ENCODE data around the gene CENATAC. TPM values are rescaled to one million over a fixed set of nuclear protein-coding genes. Genes with fewer than 3 reads are reported as not detected.

Gene CENATAC
- total RNA-seq, 2 experiments from 2014 or later, result 121 to 122 TPM

DNA sequence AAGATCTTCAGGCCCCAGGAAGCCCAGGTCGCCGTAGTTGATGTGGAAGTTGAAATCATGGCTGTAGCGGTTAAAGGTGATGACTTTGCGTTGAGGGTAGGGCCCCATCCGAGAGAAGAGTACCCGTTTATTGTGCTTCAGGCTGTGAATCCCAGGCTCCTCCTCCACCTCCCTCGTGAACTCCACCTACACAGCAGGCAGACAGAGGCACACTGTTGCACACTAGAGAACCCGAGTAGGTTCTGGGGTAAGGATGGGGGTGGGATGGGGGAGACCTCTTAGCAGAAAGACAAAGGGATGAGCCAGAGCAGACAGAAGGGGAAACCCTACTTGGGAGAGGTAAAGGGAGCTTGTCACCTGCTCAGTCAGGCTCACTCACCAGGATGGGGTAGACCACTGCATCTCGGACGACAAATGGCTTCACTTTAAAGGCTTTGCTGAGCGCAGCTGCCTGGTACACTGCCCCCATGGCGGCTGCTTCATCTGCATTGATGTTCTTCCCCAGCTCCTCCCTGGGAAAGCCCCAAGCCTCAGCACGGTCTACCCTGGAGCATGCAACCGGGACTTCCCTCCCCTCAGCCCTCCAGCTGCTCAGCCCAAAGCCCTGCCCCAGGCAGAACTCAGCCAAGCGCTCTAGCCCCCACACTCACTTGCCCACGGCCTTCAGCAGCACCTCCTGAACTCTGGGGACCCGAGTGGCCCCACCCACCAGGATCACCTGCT, 53.7 kb downstream of the CENATAC start:
- ChIA-PET POLR2A (interaction anchor here (1.5 to 1.6 kb wide), 2 partner anchors 33 to 51 kb away, joined by 3 to 5 read pairs; partner anchors contain the start of gene TRAPPC4), CTCF (no interaction called here)
- no peak overlapping the region for H3K4me3 Mint-ChIP-seq
- no peaks in the 10 kb centered on the region for H3K27me3 Mint-ChIP-seq
- Histone ChIP-seq H3K36me3 (ENCODE audit: insufficient read depth, low read length) (peaks cover 90% of the 10 kb centered on the region), H3K27ac (ENCODE audit: low read depth in 1 of 2, low read length in 2 of 2) (no peak overlapping the region), H3K27me3 (ENCODE audit: control insufficient read depth in 1 of 2, insufficient read depth in 2 of 2, low read length in 2 of 2) (no peaks in the 10 kb centered on the region), H3K4me1 (ENCODE audit: insufficient read depth, low read length) (peaks cover 32% of the 10 kb centered on the region), H3K9me3 (ENCODE audit: control insufficient read depth in 1 of 2, insufficient read depth in 1 of 2, low read length in 2 of 2) (no peaks in the 10 kb centered on the region), H3K4me3 (ENCODE audit: low read length) (no peak overlapping the region)
- H3K9me3 Mint-ChIP-seq, result no peaks in the 10 kb centered on the region
- TF ChIP-seq, protein P1, sequence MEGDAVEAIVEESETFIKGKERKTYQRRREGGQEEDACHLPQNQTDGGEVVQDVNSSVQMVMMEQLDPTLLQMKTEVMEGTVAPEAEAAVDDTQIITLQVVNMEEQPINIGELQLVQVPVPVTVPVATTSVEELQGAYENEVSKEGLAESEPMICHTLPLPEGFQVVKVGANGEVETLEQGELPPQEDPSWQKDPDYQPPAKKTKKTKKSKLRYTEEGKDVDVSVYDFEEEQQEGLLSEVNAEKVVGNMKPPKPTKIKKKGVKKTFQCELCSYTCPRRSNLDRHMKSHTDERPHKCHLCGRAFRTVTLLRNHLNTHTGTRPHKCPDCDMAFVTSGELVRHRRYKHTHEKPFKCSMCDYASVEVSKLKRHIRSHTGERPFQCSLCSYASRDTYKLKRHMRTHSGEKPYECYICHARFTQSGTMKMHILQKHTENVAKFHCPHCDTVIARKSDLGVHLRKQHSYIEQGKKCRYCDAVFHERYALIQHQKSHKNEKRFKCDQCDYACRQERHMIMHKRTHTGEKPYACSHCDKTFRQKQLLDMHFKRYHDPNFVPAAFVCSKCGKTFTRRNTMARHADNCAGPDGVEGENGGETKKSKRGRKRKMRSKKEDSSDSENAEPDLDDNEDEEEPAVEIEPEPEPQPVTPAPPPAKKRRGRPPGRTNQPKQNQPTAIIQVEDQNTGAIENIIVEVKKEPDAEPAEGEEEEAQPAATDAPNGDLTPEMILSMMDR (IDR thresholded peaks at IDR 0.05), result no peak
- peaks cover 94% of the 10 kb centered on the region for H3K36me3 Mint-ChIP-seq (ENCODE audit: low read depth)
- DNase-seq, result peak in 2 of 14 experiments; percentile 68 to 76
- intact Hi-C loops (cut with DNase I, micrococcal nuclease), result loop anchor here in 1 of 2 experiments (5.0 kb wide), 1 partner anchor 184 kb away; no protein-coding TSS in a partner anchor
- H3K27ac Mint-ChIP-seq, result peak overlapping the region; percentile 27
- ATAC-seq (ENCODE audit: poor library complexity), result peak; percentile 20
- peaks cover 23% of the 10 kb centered on the region for H3K4me1 Mint-ChIP-seq (ENCODE audit: low read depth)

DNA sequence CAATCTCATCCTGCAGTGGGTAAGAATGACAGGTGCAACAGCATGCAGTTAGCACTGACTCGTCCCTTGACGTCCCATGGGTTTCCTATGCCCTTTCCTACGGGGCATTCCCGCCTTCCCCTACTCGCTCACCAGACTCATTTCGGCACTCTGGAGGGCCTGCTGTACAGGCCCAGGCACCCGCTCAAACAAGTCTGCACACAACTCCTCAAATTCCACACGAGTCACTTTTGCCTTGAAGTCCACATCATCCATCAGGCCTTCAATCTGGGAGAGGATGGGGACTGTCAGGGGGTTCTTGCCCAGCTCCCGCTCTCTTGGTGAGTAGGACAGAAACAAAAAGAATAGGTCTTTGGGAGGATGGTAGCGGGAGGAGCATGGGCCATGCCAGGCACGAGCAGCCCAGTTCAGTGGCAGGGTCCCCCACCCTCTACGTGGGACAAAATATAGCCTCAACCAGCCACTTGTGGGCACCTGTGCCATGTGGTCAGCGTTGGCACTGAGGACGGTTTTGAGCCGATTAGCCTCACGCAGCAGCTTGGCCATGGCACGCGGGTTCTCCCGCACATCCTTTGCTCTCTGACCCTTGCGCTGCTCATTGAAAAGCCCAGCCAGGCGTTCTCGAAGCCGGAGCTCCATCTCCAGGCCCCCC, 54.4 kb downstream of the CENATAC start:
- no peak overlapping the region for H3K27ac ChIP-seq (ENCODE audit: low read depth in 1 of 2, low read length in 2 of 2)
- CTCF ChIA-PET, result no interaction called here

DNA sequence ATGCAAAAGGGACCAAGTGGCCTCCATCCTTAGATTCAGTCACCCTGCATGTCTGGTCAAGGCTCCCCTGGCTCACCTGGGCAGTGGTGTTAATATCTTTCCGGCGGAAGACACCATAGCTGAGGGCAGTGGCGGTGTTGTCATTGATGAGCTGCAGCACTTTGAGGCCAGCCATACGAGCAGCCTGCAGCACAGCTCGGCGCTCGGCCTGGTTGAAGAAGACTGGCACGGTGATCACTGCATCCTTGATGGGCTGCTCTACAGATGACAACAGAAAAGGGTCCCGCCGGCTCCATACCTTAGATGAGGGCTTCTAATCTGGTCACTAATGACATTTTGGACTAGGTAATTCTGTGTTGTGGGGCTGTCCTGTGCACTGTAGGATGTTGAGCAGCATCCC, 56.5 kb downstream of the CENATAC start:
- Mint-ChIP-seq H3K9me3 (no peaks in the 10 kb centered on the region), H3K27me3 (no peaks in the 10 kb centered on the region), H3K4me1 (ENCODE audit: low read depth) (peaks cover 40% of the 10 kb centered on the region), H3K36me3 (ENCODE audit: low read depth) (peaks cover 84% of the 10 kb centered on the region), H3K4me3 (peak overlapping the region; percentile 65), H3K27ac (no peak overlapping the region)
- DNase-seq, result no peak
- H3K27ac ChIP-seq (ENCODE audit: low read depth in 1 of 2, low read length in 2 of 2), result no peak overlapping the region
- H3K36me3 ChIP-seq (ENCODE audit: insufficient read depth, low read length), result peaks cover 62% of the 10 kb centered on the region
- TF ChIP-seq, protein P1 (IDR thresholded peaks at IDR 0.05), result no peak
- H3K9me3 ChIP-seq (ENCODE audit: control insufficient read depth in 1 of 2, insufficient read depth in 1 of 2, low read length in 2 of 2), result no peaks in the 10 kb centered on the region
- peaks cover 43% of the 10 kb centered on the region for H3K4me1 ChIP-seq (ENCODE audit: insufficient read depth, low read length)
- ChIA-PET POLR2A (no interaction called here), CTCF (no interaction called here)
- H3K4me3 ChIP-seq (ENCODE audit: low read length), result no peak overlapping the region
- ATAC-seq (ENCODE audit: poor library complexity), result no peak
- intact Hi-C loops (cut with DNase I, micrococcal nuclease), result loop anchor here in 1 of 2 experiments (5.0 kb wide), 1 partner anchor 187 kb away; no protein-coding TSS in a partner anchor
- no peaks in the 10 kb centered on the region for H3K27me3 ChIP-seq (ENCODE audit: control insufficient read depth in 1 of 2, insufficient read depth in 2 of 2, low read length in 2 of 2)

More for the DNA sequence above, 54.4 kb downstream of the CENATAC start:
- peaks cover 29% of the 10 kb centered on the region for H3K4me1 Mint-ChIP-seq (ENCODE audit: low read depth)
- no peaks in the 10 kb centered on the region for H3K9me3 Mint-ChIP-seq
- H3K27me3 Mint-ChIP-seq, result no peaks in the 10 kb centered on the region
- TF ChIP-seq, protein P1 (IDR thresholded peaks at IDR 0.05), result no peak
- H3K4me3 Mint-ChIP-seq, result peak overlapping the region; percentile 15
- POLR2A ChIA-PET, result interaction anchor here (1.6 kb wide), 1 partner anchor 33 kb away, joined by 5 read pairs; the partner anchor contains the start of gene TRAPPC4
- DNase-seq (no peak), ATAC-seq (ENCODE audit: poor library complexity) (no peak)
- H3K36me3 Mint-ChIP-seq (ENCODE audit: low read depth), result peaks cover 95% of the 10 kb centered on the region
- H3K27ac Mint-ChIP-seq, result no peak overlapping the region
- Histone ChIP-seq H3K27me3 (ENCODE audit: control insufficient read depth in 1 of 2, insufficient read depth in 2 of 2, low read length in 2 of 2) (no peaks in the 10 kb centered on the region), H3K9me3 (ENCODE audit: control insufficient read depth in 1 of 2, insufficient read depth in 1 of 2, low read length in 2 of 2) (no peaks in the 10 kb centered on the region), H3K4me3 (ENCODE audit: low read length) (no peak overlapping the region), H3K4me1 (ENCODE audit: insufficient read depth, low read length) (peaks cover 32% of the 10 kb centered on the region), H3K36me3 (ENCODE audit: insufficient read depth, low read length) (peaks cover 83% of the 10 kb centered on the region)
- intact Hi-C loops (cut with DNase I, micrococcal nuclease), result loop anchor here in 1 of 2 experiments (5.0 kb wide), 1 partner anchor 185 kb away; no protein-coding TSS in a partner anchor

Measured in CD4-positive, alpha-beta T cell (primary cell).